Kidney capillary endothelial cell (primary cell): ENCODE measurements around the gene ULK2.
"Not testable (repeated sequence)": the region's sequence is repeated elsewhere in the genome, so short reads cannot be mapped to it uniquely, and the experiment has no call there.

Source experiments
- DNase-seq: peaks from one replicate; pipeline ENCODE4 v3.0.0-alpha.2; 2018; ENCODE audit warnings: low spot score

Gene ULK2

GRCh38 chr17:19766421-19767270, 101.1 kb downstream of the ULK2 start:
- peak; percentile 60 for DNase-seq

GRCh38 chr17:19766016-19766415, 101.7 kb downstream of the ULK2 start:
- DNase-seq, result no peak

GRCh38 chr17:19763991-19764390, 103.7 kb downstream of the ULK2 start:
- DNase-seq, result not testable (repeated sequence)

GRCh38 chr17:19763416-19763815, 104.3 kb downstream of the ULK2 start:
- no peak for DNase-seq

GRCh38 chr17:19762515-19762961, 105.2 kb downstream of the ULK2 start:
- peak; percentile 20 for DNase-seq

GRCh38 chr17:19760746-19761145, 107.0 kb downstream of the ULK2 start:
- no peak for DNase-seq

- no peak for DNase-seq
Measured at GRCh38 chr17:19759568-19760549, 107.9 kb downstream of the ULK2 start.

GRCh38 chr17:19757536-19758180, 110.1 kb downstream of the ULK2 start:
- DNase-seq, result no peak

- DNase-seq, result no peak
Measured at GRCh38 chr17:19756546-19756945, 111.2 kb downstream of the ULK2 start.

GRCh38 chr17:19755821-19756510, 111.8 kb downstream of the ULK2 start:
- no peak for DNase-seq

- no peak for DNase-seq
Measured at GRCh38 chr17:19755392-19755791, 112.3 kb downstream of the ULK2 start.

GRCh38 chr17:19753661-19754463, 113.9 kb downstream of the ULK2 start:
- DNase-seq, result no peak

GRCh38 chr17:19753051-19753509, 114.7 kb downstream of the ULK2 start:
- DNase-seq, result peak; percentile 35

- no peak for DNase-seq
Measured at GRCh38 chr17:19752216-19753050, 115.3 kb downstream of the ULK2 start.

GRCh38 chr17:19750835-19751234, 116.9 kb downstream of the ULK2 start:
- no peak for DNase-seq

- no peak for DNase-seq
Measured at GRCh38 chr17:19750020-19750572, 117.6 kb downstream of the ULK2 start.

- no peak for DNase-seq
Measured at GRCh38 chr17:19748807-19749193, 118.9 kb downstream of the ULK2 start.

GRCh38 chr17:19747829-19748806, 119.6 kb downstream of the ULK2 start, which contains the start of gene ALDH3A1:
Gene ALDH3A1 (minus strand): TSS chr17:19748298. CDS start chr17:19745129, 3,169 bp downstream.
- DNase-seq, result no peak
